ENCODE results near the gene TSPAN31.
A peak's percentile ranks its signal among the peaks of the same experiment; 100 is the strongest.
"Not testable (repeated sequence)": the region's sequence is repeated elsewhere in the genome, so short reads cannot be mapped to it uniquely, and the experiment has no call there.

The TSPAN31 gene

GRCh38 chr12:57721846-57722608, 22.8 kb upstream of the TSPAN31 start:
- H3K27ac ChIP-seq; DNase-seq (ENCODE audit: low read depth, low spot score): not testable (repeated sequence)

- no peak overlapping the region for H3K27ac ChIP-seq
- no peak for DNase-seq (ENCODE audit: low read depth, low spot score)
Observed at GRCh38 chr12:57722716-57723629, 21.9 kb upstream of the TSPAN31 start.

GRCh38 chr12:57723630-57723962, 21.2 kb upstream of the TSPAN31 start:
- no peak for DNase-seq (ENCODE audit: low read depth, low spot score)
- no peak overlapping the region for H3K27ac ChIP-seq

GRCh38 chr12:57724003-57724935, 20.6 kb upstream of the TSPAN31 start:
- no peak overlapping the region for H3K27ac ChIP-seq
- no peak for DNase-seq (ENCODE audit: low read depth, low spot score)

GRCh38 chr12:57724936-57725740, 19.7 kb upstream of the TSPAN31 start:
- H3K27ac ChIP-seq = no peak overlapping the region
- no peak for DNase-seq (ENCODE audit: low read depth, low spot score)

- no peak overlapping the region for H3K27ac ChIP-seq
- DNase-seq (ENCODE audit: low read depth, low spot score) = no peak
Observed at GRCh38 chr12:57725851-57726150, 19.0 kb upstream of the TSPAN31 start.

GRCh38 chr12:57726151-57726883, 18.5 kb upstream of the TSPAN31 start:
- H3K27ac ChIP-seq = peak overlapping the region; percentile 27

GRCh38 chr12:57726884-57727757, 17.7 kb upstream of the TSPAN31 start:
- no peak for DNase-seq (ENCODE audit: low read depth, low spot score)
- peak overlapping the region; percentile 27 for H3K27ac ChIP-seq

More at GRCh38 chr12:57726151-57726883, 18.5 kb upstream of the TSPAN31 start:
- DNase-seq (ENCODE audit: low read depth, low spot score) = no peak

- no peak overlapping the region for H3K27ac ChIP-seq
- DNase-seq (ENCODE audit: low read depth, low spot score) = no peak
Observed at GRCh38 chr12:57727758-57728395, 17.0 kb upstream of the TSPAN31 start.

GRCh38 chr12:57729321-57729844, 15.5 kb upstream of the TSPAN31 start:
- DNase-seq (ENCODE audit: low read depth, low spot score) = no peak

GRCh38 chr12:57730336-57731067, 14.3 kb upstream of the TSPAN31 start:
- no peak for DNase-seq (ENCODE audit: low read depth, low spot score)
- H3K27ac ChIP-seq = no peak overlapping the region

More at GRCh38 chr12:57729321-57729844, 15.5 kb upstream of the TSPAN31 start:
- no peak overlapping the region for H3K27ac ChIP-seq

- DNase-seq (ENCODE audit: low read depth, low spot score) = no peak
Observed at GRCh38 chr12:57731411-57732080, 13.3 kb upstream of the TSPAN31 start.

GRCh38 chr12:57732270-57732669, 12.6 kb upstream of the TSPAN31 start:
- no peak overlapping the region for H3K27ac ChIP-seq
- no peak for DNase-seq (ENCODE audit: low read depth, low spot score)

More at GRCh38 chr12:57731411-57732080, 13.3 kb upstream of the TSPAN31 start:
- H3K27ac ChIP-seq = no peak overlapping the region

- no peak for DNase-seq (ENCODE audit: low read depth, low spot score)
Observed at GRCh38 chr12:57732726-57733593, 11.9 kb upstream of the TSPAN31 start.

GRCh38 chr12:57733928-57734327, 10.9 kb upstream of the TSPAN31 start:
- no peak for DNase-seq (ENCODE audit: low read depth, low spot score)
- no peak overlapping the region for H3K27ac ChIP-seq

More at GRCh38 chr12:57732726-57733593, 11.9 kb upstream of the TSPAN31 start:
- no peak overlapping the region for H3K27ac ChIP-seq

Measured in epithelial cell of prostate (primary cell).